Measurements from ENCODE around the gene CPEB3.

Gene CPEB3

GRCh38 chr10:92238586-92239098 lies 52.2 kb downstream of the CPEB3 start:
- no peak for TF ChIP-seq FOXP2 (optimal IDR thresholded peaks at IDR 0.05; ENCODE audit: borderline replicate concordance, extremely low read depth, extremely low read length, insufficient read depth)
- no peak for TF ChIP-seq SIN3A (IDR thresholded peaks at IDR 0.05; ENCODE audit: borderline replicate concordance, insufficient read depth, low read length)
- TF ChIP-seq REST (IDR thresholded peaks at IDR 0.05; ENCODE audit: insufficient read depth in 1 of 2, low read depth in 2 of 2, low read length in 2 of 2), result no peak
- TF ChIP-seq TAF1 (IDR thresholded peaks at IDR 0.05; ENCODE audit: borderline replicate concordance, insufficient read depth, low read length), result no peak
- TF ChIP-seq POLR2AphosphoS5 (IDR thresholded peaks at IDR 0.05; ENCODE audit: low read depth, low read length), result no peak

- TF ChIP-seq SIN3A (IDR thresholded peaks at IDR 0.05; ENCODE audit: borderline replicate concordance, insufficient read depth, low read length), result no peak
- TF ChIP-seq POLR2AphosphoS5 (IDR thresholded peaks at IDR 0.05; ENCODE audit: low read depth, low read length), result no peak
- no peak for TF ChIP-seq FOXP2 (optimal IDR thresholded peaks at IDR 0.05; ENCODE audit: borderline replicate concordance, extremely low read depth, extremely low read length, insufficient read depth)
- TF ChIP-seq TAF1 (IDR thresholded peaks at IDR 0.05; ENCODE audit: borderline replicate concordance, insufficient read depth, low read length), result no peak
- no peak for TF ChIP-seq REST (IDR thresholded peaks at IDR 0.05; ENCODE audit: insufficient read depth in 1 of 2, low read depth in 2 of 2, low read length in 2 of 2)
These were observed 52.8 kb downstream of the CPEB3 start for GRCh38 chr10:92238054-92238585.

GRCh38 chr10:92231196-92231595 lies 59.7 kb downstream of the CPEB3 start:
- TF ChIP-seq TAF1 (IDR thresholded peaks at IDR 0.05; ENCODE audit: borderline replicate concordance, insufficient read depth, low read length) (no peak), POLR2AphosphoS5 (IDR thresholded peaks at IDR 0.05; ENCODE audit: low read depth, low read length) (no peak), SIN3A (IDR thresholded peaks at IDR 0.05; ENCODE audit: borderline replicate concordance, insufficient read depth, low read length) (no peak), FOXP2 (optimal IDR thresholded peaks at IDR 0.05; ENCODE audit: borderline replicate concordance, extremely low read depth, extremely low read length, insufficient read depth) (no peak), REST (IDR thresholded peaks at IDR 0.05; ENCODE audit: insufficient read depth in 1 of 2, low read depth in 2 of 2, low read length in 2 of 2) (no peak)

GRCh38 chr10:92222603-92223262 lies 68.1 kb downstream of the CPEB3 start:
- TF ChIP-seq REST (IDR thresholded peaks at IDR 0.05; ENCODE audit: insufficient read depth in 1 of 2, low read depth in 2 of 2, low read length in 2 of 2), result no peak
- no peak for TF ChIP-seq POLR2AphosphoS5 (IDR thresholded peaks at IDR 0.05; ENCODE audit: low read depth, low read length)
